NCI-H2196 treated with DMSO at 0.1 percent for 48 hours (cell line): ENCODE results near the gene GLS.
"Not testable (repeated sequence)": the region's sequence is repeated elsewhere in the genome, so short reads cannot be mapped to it uniquely, and the experiment has no call there.

Experiments used
- DNase-seq: peaks from one replicate; lab custom pipeline; 2025; ENCODE audit not compliant: unreplicated experiment; lab: John Stamatoyannopoulos, UW

GLS gene

DNA sequence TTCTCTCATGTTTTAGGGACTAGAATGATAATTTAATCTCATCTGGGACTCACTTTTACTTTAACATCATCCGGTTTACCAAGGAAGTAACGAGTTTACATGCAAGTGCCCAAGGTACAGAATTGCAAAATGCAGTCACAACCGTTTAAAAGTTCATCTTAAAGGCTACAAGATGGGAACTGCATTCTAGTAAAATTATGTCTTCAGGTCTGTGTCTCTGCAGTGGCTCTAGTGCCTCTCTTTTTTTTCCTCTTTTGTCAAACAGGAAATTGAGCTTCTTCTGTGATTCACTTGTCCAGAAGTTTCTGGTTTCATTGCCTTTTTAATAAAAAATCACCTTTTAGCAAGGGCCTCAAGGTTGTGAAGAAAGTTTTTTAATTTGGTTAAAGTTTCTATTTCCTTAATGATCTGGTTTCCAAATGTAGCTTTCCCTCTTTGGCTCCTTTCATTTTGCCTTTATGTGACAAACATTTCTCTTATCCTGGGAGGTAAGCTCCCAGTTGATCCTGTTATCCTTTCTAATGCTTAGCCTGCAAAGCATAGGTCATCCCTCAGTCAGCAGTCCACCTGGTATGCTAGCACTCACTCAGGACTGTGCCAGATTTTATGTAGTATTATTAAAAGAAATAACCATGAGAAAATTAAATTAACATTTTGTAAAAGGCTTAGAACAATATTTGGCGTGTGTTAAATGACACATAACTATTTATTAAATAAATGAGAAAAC is 2.4 kb downstream of the GLS start:
- DNase-seq: no peak

DNA sequence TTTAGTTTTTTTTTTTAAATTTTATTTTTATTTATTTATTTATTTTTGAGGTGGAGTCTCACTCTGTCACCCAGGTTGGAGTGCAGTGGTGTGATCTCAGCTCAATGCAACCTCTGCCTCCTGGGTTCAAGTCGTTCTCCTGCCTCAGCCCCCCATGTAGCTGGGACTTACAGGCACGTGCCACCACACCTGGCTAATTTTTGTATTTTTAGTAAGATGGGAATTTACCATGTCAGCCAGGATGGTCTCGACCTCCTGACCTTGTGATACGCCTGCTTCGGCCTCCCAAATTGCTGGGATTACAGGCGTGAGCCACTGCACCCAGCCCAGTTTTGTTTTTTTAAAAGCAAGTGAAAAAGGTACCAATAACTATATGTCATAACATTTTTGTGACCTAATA is 5.2 kb downstream of the GLS start:
- not testable (repeated sequence) for DNase-seq

DNA sequence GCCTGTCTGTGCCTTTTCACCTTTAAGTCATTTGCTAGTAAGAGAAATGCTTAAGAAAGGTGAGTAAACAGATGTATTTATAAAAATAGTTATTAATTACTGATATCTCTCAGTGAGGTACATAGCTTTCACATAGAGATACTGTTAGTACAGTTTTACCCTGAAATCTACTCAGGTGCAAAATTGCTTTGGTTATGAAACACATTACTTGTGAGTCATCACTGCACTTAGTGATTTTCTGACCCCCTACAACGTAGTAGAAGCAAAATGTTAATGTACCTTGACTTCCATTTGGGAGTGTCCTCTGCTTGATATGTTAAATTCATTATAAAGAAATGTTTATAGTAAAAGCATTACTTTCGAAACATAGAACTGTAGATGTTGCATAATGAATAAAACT is 6.5 kb downstream of the GLS start:
- no peak for DNase-seq

DNA sequence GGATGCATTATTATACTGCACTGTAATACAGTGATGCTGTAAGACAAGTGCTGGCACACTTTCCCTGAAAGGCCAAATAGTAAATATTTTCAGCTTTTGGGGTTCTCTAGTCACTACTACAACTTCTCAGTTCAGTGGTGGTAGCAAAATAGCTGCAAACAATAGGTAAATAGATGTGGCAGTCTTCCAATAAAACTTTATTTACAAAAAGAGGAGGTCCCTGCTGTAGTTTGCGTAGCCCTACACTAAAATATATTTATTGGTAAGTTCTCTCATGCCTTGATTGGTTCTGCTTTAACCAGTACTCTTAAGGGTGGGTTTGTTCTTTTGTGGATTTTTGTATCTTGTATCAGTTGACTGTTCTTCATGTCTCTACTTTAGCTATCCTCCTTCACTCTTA is 7.8 kb downstream of the GLS start:
- no peak for DNase-seq

DNA sequence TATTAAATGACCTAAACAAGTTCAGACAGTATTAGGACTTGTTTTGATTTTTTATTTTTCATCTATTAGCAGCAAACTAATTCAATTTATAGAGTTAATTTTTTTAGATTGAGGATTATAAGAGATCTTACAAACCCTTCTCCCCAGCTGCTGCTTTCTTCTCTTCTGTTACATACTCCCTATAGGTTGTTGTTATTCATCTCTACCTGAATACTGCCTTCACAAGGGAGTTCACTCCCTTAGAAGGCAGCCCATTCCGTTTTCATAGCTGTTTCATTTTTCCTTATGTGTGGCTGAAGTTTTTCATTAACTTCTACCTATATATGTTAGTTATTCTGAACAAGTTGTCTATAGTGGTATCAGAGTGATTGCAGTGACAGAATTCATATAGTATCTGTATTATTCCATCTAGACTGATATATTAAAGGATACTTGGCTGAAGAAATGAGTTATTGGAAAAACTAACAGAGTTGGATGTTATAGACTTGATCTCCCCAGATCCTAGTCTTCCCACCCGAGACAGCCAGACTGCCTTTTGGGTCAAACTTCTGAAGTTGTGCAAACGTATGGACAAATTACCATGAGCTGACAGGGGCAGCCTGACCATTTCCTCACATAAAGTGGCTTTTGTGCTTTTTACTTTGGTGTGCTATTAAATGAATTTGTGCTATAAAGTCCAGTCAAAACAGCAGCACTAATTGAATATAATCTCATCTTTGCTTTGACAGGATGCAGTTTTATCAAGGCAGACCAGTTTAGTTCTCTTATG is 8.7 kb downstream of the GLS start:
- no peak for DNase-seq

DNA sequence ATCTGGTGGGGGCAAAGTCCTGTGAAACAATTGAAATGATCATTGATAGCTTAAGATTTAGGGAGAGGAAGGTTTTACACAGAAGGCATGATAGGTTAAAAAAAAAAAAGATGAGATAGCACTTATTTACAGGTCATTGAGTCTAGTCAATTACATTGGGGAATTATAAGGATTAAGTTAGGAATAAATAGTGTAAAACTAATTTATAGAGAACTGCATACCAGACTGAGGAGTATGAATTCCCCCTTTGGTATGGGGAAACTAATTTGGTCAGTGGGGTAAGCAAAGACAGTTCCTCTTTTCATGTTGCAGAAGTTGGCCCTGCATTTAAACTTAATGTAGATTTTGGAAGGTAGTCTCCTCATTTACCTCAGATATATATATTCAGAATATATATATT is 10.8 kb downstream of the GLS start:
- DNase-seq: no peak

DNA sequence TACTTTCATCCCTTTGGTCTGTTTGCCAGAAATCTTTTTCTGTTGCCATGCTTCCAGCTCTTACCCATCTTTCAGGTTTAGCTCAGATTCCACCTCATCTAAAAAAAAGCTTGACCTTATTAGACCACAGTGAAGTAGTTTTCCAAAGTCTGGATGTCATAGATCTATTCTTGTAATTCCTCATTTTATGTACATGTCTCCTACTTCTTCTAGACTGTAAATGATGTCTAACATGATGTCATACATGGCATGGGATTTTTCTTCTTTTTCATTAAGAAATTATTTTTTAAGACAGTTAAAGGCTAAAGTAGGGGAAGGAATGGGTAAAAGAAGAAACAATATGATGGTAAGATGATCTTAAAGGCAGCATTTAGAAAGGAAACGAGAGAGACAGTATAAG is 11.3 kb downstream of the GLS start:
- no peak for DNase-seq

DNA sequence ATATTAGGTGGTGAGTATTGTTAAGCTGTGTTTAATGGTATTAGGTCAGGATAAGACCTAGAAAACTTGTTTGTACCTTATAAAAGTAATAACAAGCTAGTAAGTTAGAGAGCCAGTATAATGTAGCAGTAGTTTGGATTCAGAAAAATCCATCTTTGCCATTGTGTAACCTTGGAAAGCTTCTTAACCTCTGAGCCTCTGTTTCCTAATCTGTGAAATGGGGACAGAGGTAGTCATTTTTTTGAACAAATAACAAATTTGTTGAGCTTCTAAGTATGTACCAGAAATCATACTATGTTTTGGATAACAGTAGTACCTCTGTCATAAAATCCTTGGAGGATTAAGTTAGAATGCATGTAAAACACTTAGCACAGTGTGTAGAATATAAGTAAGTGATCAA is 12.5 kb downstream of the GLS start:
- no peak for DNase-seq

DNA sequence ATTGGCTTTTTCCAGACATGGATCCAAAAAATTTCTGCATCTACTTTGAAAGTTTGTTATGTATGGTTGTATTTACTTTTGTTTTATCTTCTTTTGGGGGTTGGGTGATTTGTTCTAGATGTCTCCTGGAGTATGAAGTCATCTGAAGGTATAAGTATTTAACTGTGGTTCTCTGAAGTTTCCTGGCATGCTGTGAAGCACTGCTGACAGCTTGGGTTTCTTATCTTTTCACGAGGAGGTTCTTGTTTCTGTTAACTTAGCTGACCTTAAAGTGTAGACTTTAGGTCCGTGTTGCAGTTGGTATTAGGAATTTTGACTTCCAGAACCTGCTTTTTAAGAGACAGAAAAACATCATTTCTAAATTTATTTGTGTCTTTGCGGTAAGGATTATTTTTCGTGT is 15.9 kb downstream of the GLS start:
- DNase-seq: no peak

DNA sequence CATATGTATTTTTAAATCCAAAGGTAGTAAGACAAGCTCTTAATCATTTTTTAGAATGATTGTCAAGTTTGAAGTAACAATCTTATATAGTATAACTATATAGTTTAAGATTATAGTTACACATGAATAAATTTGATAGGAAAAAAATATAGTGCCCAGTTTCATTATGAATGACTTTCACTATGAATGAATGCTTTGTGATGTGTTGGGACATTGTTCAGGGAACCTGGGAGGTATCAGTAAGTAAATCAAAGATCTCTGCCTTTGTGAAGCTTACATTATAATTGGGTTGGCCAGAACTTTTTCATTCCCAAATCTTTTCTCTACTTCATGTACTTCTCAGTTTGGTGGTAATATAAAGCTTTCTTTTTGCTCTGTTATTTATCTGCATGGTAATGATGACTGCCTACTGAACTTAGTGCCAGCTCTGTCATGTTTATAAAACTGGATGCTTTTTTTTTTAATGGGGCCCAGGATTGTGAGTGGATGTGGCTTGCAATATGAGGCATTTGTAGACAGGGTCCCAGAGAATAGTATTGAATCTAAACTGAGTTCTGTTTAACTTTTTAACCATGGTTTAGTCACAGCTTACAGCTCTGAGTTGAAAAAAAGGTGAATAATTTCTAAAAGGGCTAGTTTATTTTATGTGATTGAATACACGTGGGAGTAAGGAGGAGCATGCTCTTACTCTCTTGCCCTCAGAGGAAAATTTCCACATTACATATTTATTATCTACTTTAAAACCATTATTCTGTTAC is 23.3 kb downstream of the GLS start:
- no peak for DNase-seq

DNA sequence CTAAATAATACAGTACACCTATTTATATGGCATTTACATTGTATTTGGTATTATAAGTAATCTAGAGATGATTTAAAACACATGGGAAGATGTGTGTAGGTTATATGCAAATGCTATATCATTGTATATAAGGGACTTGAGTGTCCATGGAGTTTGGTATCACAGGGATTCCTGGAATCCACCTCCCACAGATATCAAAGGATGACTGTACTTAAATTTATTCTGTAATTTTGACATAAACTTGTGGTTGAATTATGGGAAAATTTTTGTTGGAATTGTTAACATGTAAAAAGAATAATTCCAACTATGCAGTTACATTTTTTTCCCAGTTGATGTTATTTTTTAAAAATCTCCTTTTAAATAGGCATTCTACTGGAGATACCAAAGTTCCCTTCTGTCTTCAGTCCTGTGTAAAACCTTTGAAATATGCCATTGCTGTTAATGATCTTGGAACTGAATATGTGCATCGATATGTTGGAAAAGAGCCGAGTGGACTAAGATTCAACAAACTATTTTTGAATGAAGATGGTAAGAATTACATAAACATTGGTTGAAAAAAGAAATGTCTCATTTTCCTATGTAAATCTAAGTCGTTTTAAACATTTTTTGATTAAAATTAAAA is 24.1 kb downstream of the GLS start:
- no peak for DNase-seq

DNA sequence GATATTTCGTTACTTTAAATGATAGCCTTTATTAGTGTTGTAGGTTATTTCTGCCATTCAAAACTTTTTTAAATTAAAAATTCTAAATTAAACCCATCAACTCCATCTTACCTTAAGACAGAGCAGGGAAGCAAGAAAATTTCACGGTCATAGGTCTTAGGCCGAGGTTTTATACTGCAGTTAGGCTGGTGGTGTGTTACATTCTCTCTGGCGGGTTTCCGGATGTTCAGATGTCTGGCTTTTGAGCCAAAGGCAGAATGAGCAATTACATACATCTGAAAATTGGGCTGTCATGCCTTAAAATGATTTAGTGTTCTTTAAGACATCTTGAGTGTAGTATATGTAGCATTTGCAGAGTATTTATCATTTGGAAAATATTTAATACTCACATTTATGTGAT is 27.9 kb downstream of the GLS start:
- DNase-seq: no peak

DNA sequence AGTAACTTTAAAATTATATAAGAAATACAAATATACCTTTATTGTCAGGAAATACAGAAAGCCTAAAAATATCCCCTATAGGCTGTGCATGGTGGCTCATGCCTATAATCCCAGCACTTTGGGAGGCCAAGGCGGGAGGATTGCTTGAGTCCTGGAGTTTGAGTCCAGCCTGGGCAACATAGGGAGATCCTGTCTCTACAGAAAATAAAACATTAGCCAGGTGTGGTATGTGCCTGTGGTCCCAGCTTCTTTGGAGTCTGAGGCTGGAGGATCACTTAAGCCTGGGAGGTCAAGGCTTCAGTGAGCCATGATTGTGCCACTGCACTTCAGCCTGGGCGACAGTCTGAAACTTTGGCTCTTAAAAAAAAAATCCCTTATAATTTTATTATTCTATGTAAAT is 29.1 kb downstream of the GLS start:
- DNase-seq: no peak

DNA sequence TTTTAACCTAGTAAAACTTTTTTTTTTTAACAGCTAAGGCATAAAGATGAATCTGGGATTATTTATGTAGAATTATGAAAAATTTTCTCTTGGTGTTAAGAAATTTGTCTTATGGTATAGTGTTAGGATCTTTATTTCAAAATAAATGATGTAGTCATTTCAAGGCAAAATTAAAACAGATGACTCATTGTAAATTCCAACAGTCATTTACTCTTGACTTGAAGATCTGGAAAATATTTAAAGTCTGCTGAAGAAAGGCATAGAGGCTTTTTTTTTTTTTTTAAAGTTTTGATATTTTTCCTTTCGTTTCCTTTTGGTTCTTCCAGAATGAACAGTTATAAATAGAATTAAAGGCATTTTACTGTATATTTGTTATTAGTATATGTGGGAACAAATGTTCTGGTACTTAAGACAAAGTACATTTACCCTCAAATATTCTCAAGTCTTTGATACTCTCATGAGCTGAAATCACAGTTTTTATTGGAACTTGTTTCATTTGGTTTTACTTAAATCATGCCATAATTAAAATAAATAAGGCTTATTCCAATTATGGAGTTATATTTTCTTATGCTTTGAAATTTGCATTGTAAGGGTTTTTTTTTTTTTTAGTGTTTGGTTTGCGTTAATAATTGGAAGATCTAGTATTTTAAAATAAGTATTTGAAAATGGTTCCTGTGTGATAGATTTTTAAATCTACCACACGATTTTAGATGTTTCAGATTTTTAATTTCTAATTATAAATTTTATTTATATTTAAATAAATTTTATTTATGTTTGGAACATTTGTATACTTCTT is 29.9 kb downstream of the GLS start:
- DNase-seq: no peak

DNA sequence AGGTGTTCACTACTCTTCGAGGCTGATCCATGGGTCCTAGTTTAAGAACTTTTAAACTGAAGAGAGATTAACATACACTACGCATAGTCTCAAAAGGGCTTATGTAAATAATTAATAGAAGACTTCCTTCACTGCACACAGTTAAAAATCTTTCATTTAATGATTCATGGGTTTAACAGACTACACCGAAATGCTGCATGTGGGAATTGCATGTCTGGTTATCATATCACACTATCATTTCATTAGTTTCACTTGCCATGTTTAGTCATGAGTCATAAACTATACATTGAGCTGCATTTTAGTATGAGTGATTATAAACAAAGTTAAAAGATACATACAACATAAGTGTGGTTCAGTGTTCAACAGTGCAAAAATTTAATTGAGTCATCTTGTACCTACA is 31.2 kb downstream of the GLS start:
- DNase-seq: no peak

DNA sequence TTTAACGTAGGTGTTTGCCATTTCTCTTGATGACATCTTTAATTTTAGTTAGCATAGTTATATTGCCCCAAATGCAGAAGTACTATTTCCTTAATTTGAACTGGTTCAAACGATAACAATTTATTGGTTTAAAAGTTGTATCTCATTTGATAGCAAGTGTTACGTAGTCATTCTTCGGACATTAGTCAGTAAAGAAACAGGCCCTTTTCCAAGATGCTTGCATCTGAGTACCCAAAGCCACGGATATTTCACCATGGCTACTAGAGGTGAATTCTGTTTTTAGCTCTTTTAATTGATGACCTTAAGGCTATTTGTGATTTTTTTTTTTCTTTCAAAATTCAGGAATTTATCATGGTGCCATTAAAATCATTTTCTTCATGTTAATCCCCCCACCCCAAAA is 32.1 kb downstream of the GLS start:
- DNase-seq: no peak

DNA sequence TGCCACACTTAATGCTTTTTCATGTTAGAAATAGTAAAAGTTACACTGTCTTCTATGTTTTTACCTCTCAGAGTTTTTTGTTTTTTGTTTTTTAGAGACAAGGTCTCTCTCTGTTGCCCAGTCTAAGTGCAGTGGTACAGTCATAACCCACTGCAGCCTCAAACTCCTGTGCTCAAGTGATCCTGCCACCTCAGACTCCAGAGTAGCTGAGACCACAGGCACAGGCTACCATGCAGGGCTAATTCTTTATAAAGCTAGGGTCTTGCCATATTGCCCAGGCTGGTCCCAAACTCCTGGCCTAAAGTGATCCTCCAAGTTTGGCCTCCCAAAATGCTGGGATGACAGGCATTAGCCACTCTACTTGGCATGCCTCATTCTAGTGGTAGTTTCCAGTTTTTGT is 33.1 kb downstream of the GLS start:
- DNase-seq: no peak

DNA sequence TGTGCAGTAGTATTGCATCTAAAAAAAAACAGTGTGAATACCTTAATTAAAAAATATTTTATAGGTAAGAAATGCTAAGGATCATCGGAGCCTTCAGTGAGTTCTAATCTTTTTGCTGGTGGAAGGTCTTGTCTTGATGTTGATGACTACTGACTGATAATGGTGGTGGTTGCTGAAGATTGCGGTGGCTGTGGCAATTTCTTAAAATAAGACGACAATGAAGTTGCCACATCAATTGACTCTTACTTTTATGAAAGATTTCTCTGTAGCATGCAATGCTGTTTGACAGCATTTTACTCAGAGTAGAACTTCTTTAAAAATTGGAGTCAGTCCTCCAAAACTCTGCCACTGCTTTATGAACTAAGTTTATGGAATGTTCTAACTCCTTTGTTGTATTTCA is 36.2 kb downstream of the GLS start:
- no peak for DNase-seq

DNA sequence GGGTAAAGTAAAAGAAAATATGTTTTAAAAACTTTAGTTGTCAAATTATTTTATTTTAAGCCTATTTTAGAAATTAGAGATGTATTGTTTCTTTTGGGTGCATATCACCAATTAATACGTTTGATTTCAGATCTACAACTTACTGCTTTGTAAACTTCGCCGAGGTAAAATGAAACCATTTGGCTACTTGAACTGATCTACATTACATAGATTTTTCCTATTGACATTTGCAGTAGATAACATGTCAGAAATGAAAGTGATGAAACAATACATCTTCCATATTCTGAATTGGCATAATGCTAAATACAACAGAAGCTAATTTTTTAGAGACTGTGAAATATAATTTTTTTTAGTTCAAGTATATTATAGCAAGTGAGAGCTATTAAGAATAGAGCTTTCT is 39.5 kb downstream of the GLS start:
- DNase-seq: no peak

DNA sequence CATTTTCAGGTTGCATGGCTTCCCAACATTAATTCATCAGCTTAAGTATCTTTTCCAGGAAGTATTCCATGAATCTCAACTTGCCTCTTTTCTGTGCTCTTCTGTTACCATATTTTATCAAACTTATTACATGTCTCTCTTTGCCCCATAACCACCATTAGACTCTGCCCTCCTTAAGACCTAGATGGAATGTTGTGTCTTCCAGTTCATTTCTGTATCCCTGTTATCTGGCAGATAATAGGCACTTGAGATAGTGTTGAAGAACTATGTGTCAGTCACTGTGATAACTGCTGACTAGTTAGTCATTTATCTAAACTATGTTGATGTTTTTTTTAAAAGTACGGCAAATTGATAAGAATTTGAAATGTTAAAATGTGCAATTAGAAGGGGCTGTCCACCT is 41.8 kb downstream of the GLS start:
- DNase-seq: no peak

DNA sequence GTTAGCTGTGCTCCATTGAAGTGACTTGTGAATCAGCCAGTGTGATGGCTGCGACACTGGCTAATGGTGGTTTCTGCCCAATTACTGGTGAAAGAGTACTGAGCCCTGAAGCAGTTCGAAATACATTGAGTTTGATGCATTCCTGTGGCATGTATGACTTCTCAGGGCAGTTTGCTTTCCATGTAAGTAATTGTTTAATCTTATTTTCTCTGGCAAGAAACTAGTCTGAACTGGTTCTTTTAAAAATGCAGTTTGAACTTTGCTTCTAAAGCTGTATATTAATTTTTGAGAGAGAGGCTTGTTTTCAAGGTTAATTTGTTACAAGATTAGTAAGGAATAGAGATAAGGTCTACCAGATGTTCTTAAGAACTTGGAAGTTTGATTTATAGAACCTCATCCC is 46.7 kb downstream of the GLS start:
- no peak for DNase-seq
